ENCODE results near the gene SLF2.

The SLF2 gene

DNA sequence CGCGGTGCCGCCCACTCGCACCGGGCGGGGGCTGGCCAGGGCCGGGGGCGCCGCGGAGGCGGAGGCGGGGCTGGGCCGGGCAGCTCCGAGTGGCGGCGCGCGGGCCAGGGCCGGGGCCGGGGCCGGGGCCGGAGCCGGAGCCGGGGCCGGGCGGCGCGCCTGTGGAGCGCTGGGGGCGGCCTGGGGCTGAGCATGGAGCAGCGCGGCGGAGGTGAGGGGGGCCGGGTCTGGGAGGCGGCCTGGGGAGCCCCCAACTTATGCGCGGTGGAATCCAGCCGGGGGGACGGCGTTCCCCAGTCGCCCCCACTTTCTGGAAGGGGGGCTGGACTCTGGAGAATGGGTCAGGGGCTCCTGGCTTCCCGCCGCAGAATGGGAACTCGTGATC is 87.0 kb downstream of the SLF2 start, which contains the start of gene LZTS2:
LZTS2 (plus strand) TSS at position 67 of the 385 bp plus-strand sequence. CDS start 2,731 bp downstream, outside the sequence.
- peak within 1 kb of the TSS; percentile 89 for H3K4me3 ChIP-seq (ENCODE audit: low read depth, low read length)
- TF ChIP-seq CTCF (IDR thresholded peaks at IDR 0.05; ENCODE audit: borderline replicate concordance, insufficient read depth, low read depth, low read length): no peak

DNA sequence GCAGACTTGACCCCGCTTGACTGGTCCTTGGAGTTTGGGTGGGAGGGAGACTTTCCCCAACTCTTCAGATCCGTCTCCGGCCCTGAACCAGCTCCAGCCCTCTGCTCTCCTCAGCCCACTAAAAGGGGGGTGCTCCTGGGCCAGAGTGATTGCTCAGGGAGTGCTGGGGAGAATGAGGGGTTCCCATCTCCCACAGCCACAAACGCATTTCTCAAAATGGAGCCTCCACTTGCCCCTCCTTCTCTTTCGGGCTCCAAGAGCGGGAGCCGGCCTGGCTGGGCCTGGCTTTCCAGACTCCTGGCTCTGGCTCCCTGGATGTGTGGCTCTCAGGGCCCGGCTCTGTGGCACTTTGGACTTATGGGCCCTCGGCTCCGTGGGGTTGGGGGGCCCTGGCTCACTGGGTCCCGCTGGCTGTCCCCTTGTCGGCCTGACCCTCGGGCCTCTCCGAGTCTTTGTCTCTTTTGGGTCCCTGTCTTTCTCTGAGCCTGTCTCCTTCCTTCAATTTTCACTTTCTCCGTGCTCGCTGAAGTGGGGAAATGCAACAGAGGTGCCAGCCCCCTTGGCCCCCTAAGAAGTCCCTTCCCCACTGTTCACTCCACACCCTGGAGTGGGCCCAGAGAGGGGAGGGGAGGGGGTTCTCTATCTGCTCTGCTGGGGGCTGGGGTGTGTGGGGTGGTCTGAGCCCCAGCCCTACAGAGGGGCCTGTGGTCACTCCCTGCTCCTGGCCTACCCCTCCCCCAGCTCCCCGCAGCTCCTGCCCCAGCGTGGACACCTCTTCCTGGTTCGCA is 87.6 kb downstream of the SLF2 start:
- no peak for TF ChIP-seq CTCF (IDR thresholded peaks at IDR 0.05; ENCODE audit: borderline replicate concordance, insufficient read depth, low read depth, low read length)
- H3K4me3 ChIP-seq (ENCODE audit: low read depth, low read length): peak overlapping the region; percentile 89

- peak overlapping the region; percentile 15 for H3K4me3 ChIP-seq (ENCODE audit: low read depth, low read length)
- no peak for TF ChIP-seq CTCF (IDR thresholded peaks at IDR 0.05; ENCODE audit: borderline replicate concordance, insufficient read depth, low read depth, low read length)
These were observed 88.3 kb downstream of the SLF2 start for GRCh38 chr10:101000915-101001658.

DNA sequence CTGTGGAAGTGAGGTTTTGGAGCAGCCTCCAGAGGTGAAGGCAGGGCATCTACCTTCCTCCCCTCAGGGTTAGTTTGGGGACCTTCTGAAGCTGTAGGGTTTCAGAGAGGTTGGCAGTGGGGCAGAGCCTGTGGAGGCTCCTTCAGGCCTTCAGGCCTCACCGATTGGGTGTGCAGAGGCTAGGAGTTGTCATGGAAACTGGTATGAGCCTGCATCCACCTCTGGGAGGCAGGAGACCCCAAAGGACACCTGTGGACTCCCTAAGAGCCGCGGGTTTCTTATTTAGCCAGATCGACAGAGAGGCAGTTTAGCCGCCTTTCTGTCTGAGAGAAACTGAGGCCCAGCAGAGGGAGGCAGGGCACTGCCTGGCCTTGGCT is 88.9 kb downstream of the SLF2 start:
- TF ChIP-seq CTCF (IDR thresholded peaks at IDR 0.05; ENCODE audit: borderline replicate concordance, insufficient read depth, low read depth, low read length): no peak
- H3K4me3 ChIP-seq (ENCODE audit: low read depth, low read length): no peak overlapping the region

- H3K4me3 ChIP-seq (ENCODE audit: low read depth, low read length): no peak overlapping the region
- TF ChIP-seq CTCF (IDR thresholded peaks at IDR 0.05; ENCODE audit: borderline replicate concordance, insufficient read depth, low read depth, low read length): no peak
These were observed 89.7 kb downstream of the SLF2 start for GRCh38 chr10:101002456-101002855.

GRCh38 chr10:101003639-101004206 is 91.0 kb downstream of the SLF2 start:
- no peak overlapping the region for H3K4me3 ChIP-seq (ENCODE audit: low read depth, low read length)
- no peak for TF ChIP-seq CTCF (IDR thresholded peaks at IDR 0.05; ENCODE audit: borderline replicate concordance, insufficient read depth, low read depth, low read length)
